Activated naive CD4-positive, alpha-beta T cell treated with anti-CD3 and anti-CD28 coated beads, Interleukin-2, amount 10 ng/mL, durations not matched to agents 7 days and 5 days (primary cell): Measurements from ENCODE around the gene MILR1.

Experiments used
- CTCF ChIA-PET: fragments of 350-600 bp; sonication (Branson Sonifier 250); formaldehyde crosslinking; loops from one replicate; lab custom pipeline; 2021; ENCODE audit warnings: antibody characterized with exemption; lab: Charles Lee
- DNase-seq: peaks from one replicate; pipeline ENCODE4 v3.0.0-alpha.2; 2020
- H3K27ac Mint-ChIP-seq: one replicate; pipeline ENCODE4 v1.8.0; 2021; ENCODE audit warnings: mild to moderate bottlenecking, moderate library complexity, mixed read lengths
- H3K27me3 Mint-ChIP-seq: one replicate; pipeline ENCODE4 v1.8.0; 2021; ENCODE audit warnings: mild to moderate bottlenecking, mixed read lengths
- H3K36me3 Mint-ChIP-seq: one replicate; pipeline ENCODE4 v1.8.0; 2021; ENCODE audit warnings: mixed read lengths
- H3K4me1 Mint-ChIP-seq: one replicate; pipeline ENCODE4 v1.8.0; 2021; ENCODE audit warnings: mixed read lengths
- H3K4me3 Mint-ChIP-seq: one replicate; pipeline ENCODE4 v1.8.0; 2021; ENCODE audit warnings: mild to moderate bottlenecking, moderate library complexity, mixed read lengths
- H3K9me3 Mint-ChIP-seq: one replicate; pipeline ENCODE4 v1.8.0; 2021; ENCODE audit warnings: mixed read lengths

Gene MILR1

GRCh38 chr17:64496348-64496785, 47.5 kb downstream of the MILR1 start:
- peaks cover 60% of the 10 kb centered on the region for H3K36me3 Mint-ChIP-seq
- no peaks in the 10 kb centered on the region for H3K27me3 Mint-ChIP-seq
- no peak for DNase-seq
- CTCF ChIA-PET, result interaction anchor here (0.7 to 10.6 kb wide), 6 partner anchors 10 to 244 kb away, joined by 3 to 264 read pairs (median 4); partner anchors contain the start of genes CEP95 and DDX5
- H3K9me3 Mint-ChIP-seq, result no peaks in the 10 kb centered on the region
- H3K4me3 Mint-ChIP-seq, result peak overlapping the region; percentile 98
- H3K4me1 Mint-ChIP-seq, result peaks cover 85% of the 10 kb centered on the region
- H3K27ac Mint-ChIP-seq, result peak overlapping the region; percentile 96

- no peaks in the 10 kb centered on the region for H3K27me3 Mint-ChIP-seq
- CTCF ChIA-PET, result interaction anchor here (0.7 to 10.6 kb wide), 7 partner anchors 9 to 243 kb away, joined by 3 to 264 read pairs (median 4); partner anchors contain the start of genes CEP95 and DDX5
These were observed 48.1 kb downstream of the MILR1 start, which contains the start of gene POLG2 for GRCh38 chr17:64496786-64497564. Gene POLG2, minus strand, starts transcription at chr17:64497054. Its CDS starts 86 bp downstream, at chr17:64496968.

GRCh38 chr17:64497565-64498035, 48.7 kb downstream of the MILR1 start:
- DNase-seq, result no peak
- Mint-ChIP-seq H3K27me3 (no peaks in the 10 kb centered on the region), H3K27ac (peak overlapping the region; percentile 96), H3K4me1 (peaks cover 90% of the 10 kb centered on the region), H3K9me3 (no peaks in the 10 kb centered on the region), H3K4me3 (peak overlapping the region; percentile 98), H3K36me3 (peaks cover 63% of the 10 kb centered on the region)
- CTCF ChIA-PET, result interaction anchor here (0.8 to 10.6 kb wide), 6 partner anchors 8 to 242 kb away, joined by 3 to 264 read pairs (median 4); partner anchors contain the start of genes CEP95 and DDX5

More at GRCh38 chr17:64496786-64497564, 48.1 kb downstream of the MILR1 start, which contains the start of gene POLG2:
- DNase-seq, result peak; percentile 96
- Mint-ChIP-seq H3K27ac (peak within 1 kb of the TSS; percentile 96), H3K4me1 (peaks cover 87% of the 10 kb centered on the region), H3K36me3 (peaks cover 60% of the 10 kb centered on the region), H3K9me3 (no peaks in the 10 kb centered on the region), H3K4me3 (peak within 1 kb of the TSS; percentile 98)

- CTCF ChIA-PET, result interaction anchor here (1.2 to 10.6 kb wide), 4 partner anchors 7 to 151 kb away, joined by 4 to 264 read pairs (median 16); partner anchors contain the start of genes CEP95 and DDX5
- no peaks in the 10 kb centered on the region for H3K9me3 Mint-ChIP-seq
- H3K36me3 Mint-ChIP-seq, result peaks cover 68% of the 10 kb centered on the region
- peak overlapping the region; percentile 96 for H3K27ac Mint-ChIP-seq
- peaks cover 93% of the 10 kb centered on the region for H3K4me1 Mint-ChIP-seq
- no peak overlapping the region for H3K4me3 Mint-ChIP-seq
- no peak for DNase-seq
- no peaks in the 10 kb centered on the region for H3K27me3 Mint-ChIP-seq
These were observed 49.6 kb downstream of the MILR1 start for GRCh38 chr17:64498308-64499203.

GRCh38 chr17:64499805-64500486, 51.0 kb downstream of the MILR1 start:
- no peak for DNase-seq
- Mint-ChIP-seq H3K4me3 (no peak overlapping the region), H3K27me3 (no peaks in the 10 kb centered on the region), H3K36me3 (peaks cover 73% of the 10 kb centered on the region), H3K4me1 (peaks cover 92% of the 10 kb centered on the region), H3K27ac (no peak overlapping the region), H3K9me3 (no peaks in the 10 kb centered on the region)
- CTCF ChIA-PET, result interaction anchor here (1.2 kb wide), 1 partner anchor 80 kb away, joined by 5 read pairs; no protein-coding TSS in a partner anchor

- Mint-ChIP-seq H3K9me3 (no peaks in the 10 kb centered on the region), H3K4me3 (no peak overlapping the region), H3K27me3 (no peaks in the 10 kb centered on the region), H3K27ac (no peak overlapping the region), H3K4me1 (peaks cover 89% of the 10 kb centered on the region), H3K36me3 (peaks cover 77% of the 10 kb centered on the region)
- DNase-seq, result no peak
- CTCF ChIA-PET, result no interaction called here
These were observed 51.6 kb downstream of the MILR1 start for GRCh38 chr17:64500487-64500859.

GRCh38 chr17:64500862-64501765, 52.2 kb downstream of the MILR1 start:
- H3K9me3 Mint-ChIP-seq, result no peaks in the 10 kb centered on the region
- peaks cover 1% of the 10 kb centered on the region for H3K27me3 Mint-ChIP-seq
- no peak overlapping the region for H3K27ac Mint-ChIP-seq
- DNase-seq, result no peak
- H3K4me3 Mint-ChIP-seq, result no peak overlapping the region
- CTCF ChIA-PET, result interaction anchor here (0.6 to 1.4 kb wide), 3 partner anchors 10 to 102 kb away, joined by 3 to 5 read pairs (median 3); no protein-coding TSS in a partner anchor
- H3K4me1 Mint-ChIP-seq, result peaks cover 82% of the 10 kb centered on the region
- peaks cover 80% of the 10 kb centered on the region for H3K36me3 Mint-ChIP-seq

- Mint-ChIP-seq H3K36me3 (peaks cover 80% of the 10 kb centered on the region), H3K4me1 (peaks cover 76% of the 10 kb centered on the region), H3K9me3 (no peaks in the 10 kb centered on the region), H3K27ac (peak overlapping the region; percentile 2), H3K27me3 (peaks cover 9% of the 10 kb centered on the region), H3K4me3 (no peak overlapping the region)
- CTCF ChIA-PET, result interaction anchor here (0.6 to 1.4 kb wide), 3 partner anchors 11 to 103 kb away, joined by 3 to 5 read pairs (median 3); no protein-coding TSS in a partner anchor
- DNase-seq, result no peak
These were observed 53.1 kb downstream of the MILR1 start for GRCh38 chr17:64502021-64502420.

- no peak for DNase-seq
- no peak overlapping the region for H3K27ac Mint-ChIP-seq
- H3K4me1 Mint-ChIP-seq, result peaks cover 73% of the 10 kb centered on the region
- CTCF ChIA-PET, result no interaction called here
- H3K4me3 Mint-ChIP-seq, result no peak overlapping the region
- no peaks in the 10 kb centered on the region for H3K9me3 Mint-ChIP-seq
- peaks cover 81% of the 10 kb centered on the region for H3K36me3 Mint-ChIP-seq
- H3K27me3 Mint-ChIP-seq, result peaks cover 9% of the 10 kb centered on the region
These were observed 53.9 kb downstream of the MILR1 start for GRCh38 chr17:64502809-64503208.

- Mint-ChIP-seq H3K9me3 (no peaks in the 10 kb centered on the region), H3K27me3 (peaks cover 9% of the 10 kb centered on the region), H3K36me3 (peaks cover 77% of the 10 kb centered on the region), H3K4me1 (peaks cover 72% of the 10 kb centered on the region), H3K4me3 (peak overlapping the region; percentile 34), H3K27ac (no peak overlapping the region)
- CTCF ChIA-PET, result interaction anchor here (3.0 kb wide), 1 partner anchor 146 kb away, joined by 6 read pairs; no protein-coding TSS in a partner anchor
- no peak for DNase-seq
These were observed 54.4 kb downstream of the MILR1 start for GRCh38 chr17:64503341-64503740.

- no peaks in the 10 kb centered on the region for H3K9me3 Mint-ChIP-seq
- H3K4me1 Mint-ChIP-seq, result peaks cover 71% of the 10 kb centered on the region
- peaks cover 77% of the 10 kb centered on the region for H3K36me3 Mint-ChIP-seq
- CTCF ChIA-PET, result interaction anchor here (2.1 to 4.6 kb wide), 4 partner anchors 8 to 145 kb away, joined by 6 to 27 read pairs (median 15); partner anchors contain the start of gene POLG2
- peaks cover 9% of the 10 kb centered on the region for H3K27me3 Mint-ChIP-seq
- H3K4me3 Mint-ChIP-seq, result peak overlapping the region; percentile 95
- peak overlapping the region; percentile 100 for H3K27ac Mint-ChIP-seq
- DNase-seq, result no peak
These were observed 55.2 kb downstream of the MILR1 start for GRCh38 chr17:64503821-64504768.
